HepG2 (cell line): ENCODE measurements around the gene IFT88. TPM values are rescaled to one million over a fixed set of nuclear protein-coding genes. Genes with fewer than 3 reads are reported as not detected.
A peak's percentile ranks its signal among the peaks of the same experiment; 100 is the strongest.

Source experiments
- BHLHE40 ChIP-seq: IDR thresholded peaks from 2 replicates; pipeline ENCODE4 v1.6.1; 2011; ENCODE audit warnings: low read length, improper control_type of control experiment
- CBX1 ChIP-seq: IDR thresholded peaks from one replicate; pipeline ENCODE4 v1.6.1; 2016; ENCODE audit warnings: antibody characterized with exemption, low read depth
- CHD4 ChIP-seq: fragments of 200-600 bp; sonication (generic); IDR thresholded peaks from 2 replicates; pipeline ENCODE4 v1.7.0; 2017; ENCODE audit warnings: mild to moderate bottlenecking, low read length, borderline replicate concordance
- CREM ChIP-seq, 2 experiments: sonication (generic) in 1 of 2; formaldehyde crosslinking in 1 of 2; IDR thresholded peaks; 2 replicates each; pipeline versions ENCODE4 v1.4.0 to v1.6.1; 2016 to 2020; ENCODE audit warnings: antibody characterized with exemption in 1 of 2, mild to moderate bottlenecking in 1 of 2, missing genetic modification reagents in 1 of 2
- FOXA1 ChIP-seq, 2 experiments: fragments of 450-650 bp in 1 of 2; sonication (generic) in 1 of 2; formaldehyde crosslinking in 1 of 2; IDR thresholded peaks; 2 replicates each; pipeline versions ENCODE4 v1.4.0 to v1.6.1; 2016 to 2020; ENCODE audit warnings: missing genetic modification reagents in 1 of 2
- HNF1B ChIP-seq: sonication (generic); formaldehyde crosslinking; IDR thresholded peaks from 2 replicates; pipeline ENCODE4 v1.5.1; 2020; ENCODE audit warnings: mild to moderate bottlenecking, moderate library complexity, missing genetic modification reagents
- IRF1 ChIP-seq: sonication (generic); formaldehyde crosslinking; IDR thresholded peaks from 2 replicates; pipeline ENCODE4 v1.4.0; 2020; ENCODE audit warnings: low read depth, mild to moderate bottlenecking, missing genetic modification reagents
- JARID2 ChIP-seq: sonication (generic); formaldehyde crosslinking; IDR thresholded peaks from 2 replicates; pipeline ENCODE4 v1.8.1; 2023; ENCODE audit warnings: missing genetic modification reagents, inconsistent platforms; ENCODE audit not compliant: insufficient replicate concordance
- KLF11 ChIP-seq: IDR thresholded peaks from 2 replicates; pipeline ENCODE4 v1.6.1; 2016; ENCODE audit warnings: missing compliant biosample characterization
- MZF1 ChIP-seq: sonication (generic); formaldehyde crosslinking; IDR thresholded peaks from 2 replicates; pipeline ENCODE4 v1.8.1; 2023; ENCODE audit warnings: mild to moderate bottlenecking, missing genetic modification reagents, borderline replicate concordance
- POGZ ChIP-seq: sonication (generic); formaldehyde crosslinking; IDR thresholded peaks from 2 replicates; pipeline ENCODE4 v1.4.0; 2020; ENCODE audit warnings: mild to moderate bottlenecking, missing genetic modification reagents
- RAD51 ChIP-seq: fragments of 450-650 bp; IDR thresholded peaks from 2 replicates; pipeline ENCODE4 v1.6.1; 2016; ENCODE audit warnings: borderline replicate concordance
- RFX5 ChIP-seq: IDR thresholded peaks from 2 replicates; pipeline ENCODE4 v1.6.1; 2011; ENCODE audit warnings: low read depth, low read length, improper control_type of control experiment
- TFE3 ChIP-seq: IDR thresholded peaks from 2 replicates; pipeline ENCODE4 v1.6.1; 2016
- ZEB1 ChIP-seq: IDR thresholded peaks from 2 replicates; pipeline ENCODE4 v1.6.1; 2012; ENCODE audit warnings: mild to moderate bottlenecking, low read depth, inconsistent platforms; ENCODE audit not compliant: insufficient replicate concordance
- ZFP37 ChIP-seq: sonication (generic); formaldehyde crosslinking; IDR thresholded peaks from 2 replicates; pipeline ENCODE4 v1.4.0; 2020; ENCODE audit warnings: missing genetic modification reagents, borderline replicate concordance
- ZNF383 ChIP-seq: sonication (generic); formaldehyde crosslinking; IDR thresholded peaks from 2 replicates; pipeline ENCODE4 v1.4.0; 2020; ENCODE audit warnings: missing genetic modification reagents, mild to moderate bottlenecking, borderline replicate concordance
- ZNF557 ChIP-seq: sonication (generic); formaldehyde crosslinking; IDR thresholded peaks from 2 replicates; pipeline ENCODE4 v1.4.0; 2020; ENCODE audit warnings: missing genetic modification reagents
- ZNF674 ChIP-seq: sonication (generic); formaldehyde crosslinking; IDR thresholded peaks from 2 replicates; pipeline ENCODE4 v1.5.0; 2020; ENCODE audit warnings: low read depth, mild to moderate bottlenecking, missing genetic modification reagents
- ZNF691 ChIP-seq: sonication (generic); formaldehyde crosslinking; IDR thresholded peaks from 2 replicates; pipeline ENCODE4 v1.4.0; 2020; ENCODE audit warnings: missing genetic modification reagents, low read depth, mild to moderate bottlenecking, borderline replicate concordance
- ZNF7 ChIP-seq: IDR thresholded peaks from 2 replicates; pipeline ENCODE4 v1.6.1; 2016; ENCODE audit warnings: missing biosample characterization, missing genetic modification reagents
- ZSCAN29 ChIP-seq: sonication (generic); formaldehyde crosslinking; conservative IDR thresholded peaks from 2 replicates; pipeline ENCODE4 v1.4.0; 2020; ENCODE audit warnings: mild to moderate bottlenecking, missing genetic modification reagents
- ZSCAN5A ChIP-seq: sonication (generic); formaldehyde crosslinking; IDR thresholded peaks from 2 replicates; pipeline ENCODE4 v1.8.0; 2022; ENCODE audit warnings: mild to moderate bottlenecking, missing genetic modification reagents, borderline replicate concordance
- polyA plus RNA-seq, 8 experiments: library from polyadenylated mRNA; depleted of rRNA in 3 of 8; stranded (reverse) in 7 of 8; unstranded in 1 of 8; fragments of >200 nt; fragmentation: Illumina TruSeq in 4 of 8; extraction: Trizol in 4 of 8; gene quantifications; 2 replicates each; pipeline versions ENCODE4 v1.2.1 to v1.2.3, GENCODE V29; 2011 to 2016; ENCODE audit warnings: low read depth in 4 of 8, missing spikeins in 1 of 8, mixed read lengths in 1 of 8; ENCODE audit not compliant: insufficient read depth in 1 of 8
- total RNA-seq, 5 experiments: library from RNA; depleted of rRNA; stranded (reverse); fragments of >200 nt; fragmentation: Illumina TruSeq; extraction: Trizol; gene quantifications; 2 replicates each; pipeline ENCODE4 v1.2.3, GENCODE V29; 2016; ENCODE audit warnings: low read depth in 1 of 5

Gene IFT88
- total and polyA plus RNA-seq, 2 of the 13 experiments (the other 11 are each of a cell fraction or from before 2014, with no cell fraction given) = 8.4 to 19.9 TPM

- TF ChIP-seq ZEB1 (no peak), ZNF691 (peak; percentile 79; the same call in 1 of the 2 replicates), RAD51 (no peak), CHD4 (no peak), RFX5 (no peak), ZSCAN5A (CRISPR knock-in tag) (no peak), ZNF7 (0 out of 2 replicates have a peak, but pooled peaks have one; percentile 22), ZNF674 (CRISPR knock-in tag) (no peak), ZNF383 (CRISPR knock-in tag) (no peak), ZFP37 (CRISPR knock-in tag) (no peak; the same call in 1 of the 2 replicates), CREM (IDR thresholded peaks at IDR 0.05) (peak; percentile 20; the same call in 1 of the 2 replicates), CREM (CRISPR knock-in tag; IDR thresholded peaks at IDR 0.05) (no peak), HNF1B (CRISPR knock-in tag) (0 out of 2 replicates have a peak, but pooled peaks have one; percentile 44), BHLHE40 (no peak), ZSCAN29 (CRISPR knock-in tag) (peak; percentile 24; the same call in 1 of the 2 replicates), KLF11 (CRISPR knock-in tag) (no peak), IRF1 (CRISPR knock-in tag) (no peak), POGZ (CRISPR knock-in tag) (no peak; the same call in none of the 2 replicates), ZNF557 (CRISPR knock-in tag) (0 out of 2 replicates have a peak, but pooled peaks have one; percentile 33), CBX1 (no peak), MZF1 (CRISPR knock-in tag) (no peak), TFE3 (CRISPR knock-in tag) (peak; percentile 16; the same call in 1 of the 2 replicates), FOXA1 (IDR thresholded peaks at IDR 0.05) (no peak), FOXA1 (CRISPR knock-in tag; IDR thresholded peaks at IDR 0.05) (no peak), JARID2 (CRISPR knock-in tag) (no peak)
Observed at GRCh38 chr13:20525601-20526544, 41.1 kb upstream of the IFT88 start, which contains the start of gene CRYL1 (continued).
